Lung (tissue), 12 donors: ENCODE measurements around the gene CUEDC2. TPM values are rescaled to one million over a fixed set of nuclear protein-coding genes. Genes with fewer than 3 reads are reported as not detected.

Experiments used
- ATAC-seq: fragments of 200-7000 bp; cut with Tn5 transposase; one replicate; pipeline ENCODE4 v1.9.1; 2020; ENCODE audit warnings: moderate number of reproducible peaks; ENCODE audit not compliant: insufficient read depth, low FRiP score
- DNase-seq, 3 donors: peaks; one replicate each; pipeline ENCODE4 v3.0.0-alpha.2; 2013 to 2017
- H3K27ac ChIP-seq, 2 donors: one replicate each; pipeline ENCODE4 v1.5.1; 2013; ENCODE audit warnings: mild to moderate bottlenecking in 2 of 2, moderate library complexity in 2 of 2, control low read depth in 1 of 2, inconsistent platforms in 1 of 2, low read depth in 1 of 2, low read length in 1 of 2
- H3K27me3 ChIP-seq, 3 donors: one replicate each; pipeline ENCODE4 v1.5.1; 2013; ENCODE audit warnings: low read length in 2 of 3; ENCODE audit not compliant: control insufficient read depth in 3 of 3, insufficient read depth in 3 of 3
- H3K36me3 ChIP-seq, 4 donors: one replicate each; pipeline ENCODE4 v1.5.1; 2013; ENCODE audit warnings: low read length in 4 of 4, mild to moderate bottlenecking in 1 of 4, moderate library complexity in 1 of 4; ENCODE audit not compliant: control insufficient read depth in 4 of 4, insufficient read depth in 4 of 4
- H3K4me1 ChIP-seq, 5 donors: one replicate each; pipeline ENCODE4 v1.5.1; 2013; ENCODE audit warnings: low read length in 5 of 5, mild to moderate bottlenecking in 2 of 5, moderate library complexity in 1 of 5; ENCODE audit not compliant: control insufficient read depth in 5 of 5, insufficient read depth in 5 of 5
- H3K4me3 ChIP-seq: one replicate; pipeline ENCODE4 v1.5.1; 2013; ENCODE audit warnings: mild to moderate bottlenecking, control low read depth, moderate library complexity
- H3K9ac ChIP-seq, 2 donors: one replicate each; pipeline ENCODE4 v1.5.1; 2013; ENCODE audit warnings: low read length in 2 of 2, control low read depth in 1 of 2; ENCODE audit not compliant: insufficient read depth in 1 of 2
- H3K9me3 ChIP-seq, 4 donors: one replicate each; pipeline ENCODE4 v1.5.1; 2013; ENCODE audit warnings: low read length in 3 of 4, mild to moderate bottlenecking in 1 of 4, moderate library complexity in 1 of 4; ENCODE audit not compliant: control insufficient read depth in 4 of 4, insufficient read depth in 3 of 4
- WGBS, 2 donors: extraction: QIAGEN DNeasy Blood & Tissue Kit; methylation state at CpG; one replicate each; pipeline ENCODE4 v1.1.7; 2013; 5-methylcytosine and 5-hydroxymethylcytosine counted together
- polyA plus RNA-seq, 2 donors: library from polyadenylated mRNA; stranded (reverse); fragments of 200-250 nt; gene quantifications; one replicate each; pipeline ENCODE4 v1.2.1, GENCODE V29; 2013
- total RNA-seq, 2 donors: library from RNA; depleted of rRNA in 1 of 2; stranded (reverse); fragments of >200 nt in 1 of 2; gene quantifications; one replicate each; pipeline ENCODE4 v1.2.1, GENCODE V29; 2014 to 2021
- TF ChIP-seq, protein P1 (sequence below): IDR thresholded peaks from 2 replicates; pipeline ENCODE4 v1.5.1; 2012; ENCODE audit warnings: mild to moderate bottlenecking; ENCODE audit errors: control extremely low read depth, extremely low read depth
- donor health status: control.
- donor health status: control.
- donor health status: Bipolar disorder and iron deficiency.
- donor health status: healthy.
- donor health status: DM: yes; HTN: yes; CAD: no.

The CUEDC2 gene
- total and polyA plus RNA-seq, 4 donors: 33.4 to 63.8 (median 44.1) TPM

DNA sequence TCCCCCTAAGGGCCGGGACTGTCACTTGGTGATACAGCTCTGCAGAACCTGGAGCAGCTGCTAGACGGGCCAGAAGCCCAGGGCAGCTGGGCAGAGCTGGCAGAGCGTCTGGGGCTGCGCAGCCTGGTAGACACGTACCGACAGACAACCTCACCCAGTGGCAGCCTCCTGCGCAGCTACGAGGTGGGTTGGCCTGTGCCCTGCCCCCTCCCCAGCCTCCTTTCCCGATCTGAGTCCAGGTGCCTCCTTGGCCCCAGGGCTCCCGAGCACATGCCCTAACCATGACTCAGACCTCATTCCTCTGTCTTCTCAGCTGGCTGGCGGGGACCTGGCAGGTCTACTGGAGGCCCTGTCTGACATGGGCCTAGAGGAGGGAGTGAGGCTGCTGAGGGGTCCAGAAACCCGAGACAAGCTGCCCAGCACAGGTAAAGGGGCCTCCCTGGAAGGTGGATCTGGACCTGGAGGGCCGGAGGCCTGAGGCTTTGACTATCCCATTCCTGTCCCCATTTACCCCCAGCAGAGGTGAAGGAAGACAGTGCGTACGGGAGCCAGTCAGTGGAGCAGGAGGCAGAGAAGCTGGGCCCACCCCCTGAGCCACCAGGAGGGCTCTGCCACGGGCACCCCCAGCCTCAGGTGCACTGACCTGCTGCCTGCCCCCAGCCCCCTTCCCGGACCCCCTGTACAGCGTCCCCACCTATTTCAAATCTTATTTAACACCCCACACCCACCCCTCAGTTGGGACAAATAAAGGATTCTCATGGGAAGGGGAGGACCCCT is 30.5 kb downstream of the CUEDC2 start:
- peaks cover 0 to 36% (median 9%) of the 10 kb centered on the region in 4 donors for H3K36me3 ChIP-seq
- no peak overlapping the region for H3K9ac ChIP-seq
- DNase-seq (no peak), ATAC-seq (no peak)
- WGBS, 2 donors: 93 to 94% methylated on average over 17 to 18 of the region's 18 CpGs
- H3K4me3 ChIP-seq: no peak overlapping the region
- H3K27me3 ChIP-seq: no peaks in the 10 kb centered on the region
- no peaks in the 10 kb centered on the region for H3K9me3 ChIP-seq
- H3K27ac ChIP-seq: no peak overlapping the region
- TF ChIP-seq, protein P1, sequence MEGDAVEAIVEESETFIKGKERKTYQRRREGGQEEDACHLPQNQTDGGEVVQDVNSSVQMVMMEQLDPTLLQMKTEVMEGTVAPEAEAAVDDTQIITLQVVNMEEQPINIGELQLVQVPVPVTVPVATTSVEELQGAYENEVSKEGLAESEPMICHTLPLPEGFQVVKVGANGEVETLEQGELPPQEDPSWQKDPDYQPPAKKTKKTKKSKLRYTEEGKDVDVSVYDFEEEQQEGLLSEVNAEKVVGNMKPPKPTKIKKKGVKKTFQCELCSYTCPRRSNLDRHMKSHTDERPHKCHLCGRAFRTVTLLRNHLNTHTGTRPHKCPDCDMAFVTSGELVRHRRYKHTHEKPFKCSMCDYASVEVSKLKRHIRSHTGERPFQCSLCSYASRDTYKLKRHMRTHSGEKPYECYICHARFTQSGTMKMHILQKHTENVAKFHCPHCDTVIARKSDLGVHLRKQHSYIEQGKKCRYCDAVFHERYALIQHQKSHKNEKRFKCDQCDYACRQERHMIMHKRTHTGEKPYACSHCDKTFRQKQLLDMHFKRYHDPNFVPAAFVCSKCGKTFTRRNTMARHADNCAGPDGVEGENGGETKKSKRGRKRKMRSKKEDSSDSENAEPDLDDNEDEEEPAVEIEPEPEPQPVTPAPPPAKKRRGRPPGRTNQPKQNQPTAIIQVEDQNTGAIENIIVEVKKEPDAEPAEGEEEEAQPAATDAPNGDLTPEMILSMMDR: no peak
- H3K4me1 ChIP-seq: peaks cover 0 to 9% (median 5%) of the 10 kb centered on the region in 5 donors

DNA sequence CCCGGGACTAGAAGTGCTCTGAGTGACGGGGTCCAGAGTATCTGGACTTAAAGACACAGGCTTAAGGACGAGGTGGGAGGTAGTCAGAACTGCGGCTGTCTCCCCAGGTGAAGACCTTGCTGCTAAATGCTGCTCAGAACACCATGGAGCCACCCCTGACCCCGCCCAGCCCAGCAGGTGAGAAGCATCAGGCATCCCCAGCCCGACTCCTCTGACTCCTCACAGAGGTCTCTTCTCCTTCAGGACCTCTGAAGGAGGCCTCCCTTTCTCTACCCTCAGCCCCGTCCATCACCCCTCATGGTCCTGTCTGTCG is 31.1 kb downstream of the CUEDC2 start:
- DNase-seq: no peak
- TF ChIP-seq, protein P1: no peak
- H3K4me1 ChIP-seq: peaks cover 0 to 15% (median 5%) of the 10 kb centered on the region in 5 donors
- H3K27me3 ChIP-seq: no peaks in the 10 kb centered on the region
- H3K9ac ChIP-seq: no peak overlapping the region
- ATAC-seq: no peak
- no peak overlapping the region for H3K27ac ChIP-seq
- H3K36me3 ChIP-seq: peaks cover 0 to 36% (median 9%) of the 10 kb centered on the region in 4 donors
- no peaks in the 10 kb centered on the region for H3K9me3 ChIP-seq
- H3K4me3 ChIP-seq: no peak overlapping the region
- 94 to 96% methylated on average over 8 of the region's 8 CpGs for WGBS, 2 donors

DNA sequence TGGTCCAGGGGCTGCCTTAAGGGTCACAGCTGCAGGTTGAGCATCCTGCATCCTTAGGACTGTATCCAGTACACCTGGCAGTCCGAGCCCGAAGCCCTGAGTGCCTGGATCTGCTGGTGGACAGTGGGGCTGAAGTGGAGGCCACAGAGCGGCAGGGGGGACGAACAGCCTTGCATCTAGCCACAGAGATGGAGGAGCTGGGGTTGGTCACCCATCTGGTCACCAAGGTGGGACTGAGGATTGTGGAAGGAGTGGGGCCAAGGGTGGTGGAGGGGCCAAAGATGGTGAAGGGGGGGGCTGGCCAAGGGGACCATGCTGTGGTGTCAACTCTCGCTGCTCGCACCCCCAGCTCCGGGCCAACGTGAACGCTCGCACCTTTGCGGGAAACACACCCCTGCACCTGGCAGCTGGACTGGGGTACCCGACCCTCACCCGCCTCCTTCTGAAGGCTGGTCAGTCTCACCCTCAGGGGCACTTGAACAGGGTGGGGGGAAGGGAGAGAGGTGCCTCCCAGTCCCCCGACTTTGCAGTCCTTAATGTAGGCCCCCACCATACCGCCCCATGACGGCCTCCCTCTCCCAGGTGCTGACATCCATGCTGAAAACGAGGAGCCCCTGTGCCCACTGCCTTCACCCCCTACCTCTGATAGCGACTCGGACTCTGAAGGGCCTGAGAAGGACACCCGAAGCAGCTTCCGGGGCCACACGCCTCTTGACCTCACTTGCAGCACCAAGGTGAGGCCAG is 31.6 kb downstream of the CUEDC2 start:
- H3K27ac ChIP-seq: no peak overlapping the region
- ATAC-seq (no peak), DNase-seq (no peak)
- no peak overlapping the region for H3K4me3 ChIP-seq
- peaks cover 0 to 36% (median 9%) of the 10 kb centered on the region in 4 donors for H3K36me3 ChIP-seq
- WGBS, 2 donors: 91 to 95% methylated on average over 20 to 22 of the region's 22 CpGs
- no peaks in the 10 kb centered on the region for H3K27me3 ChIP-seq
- TF ChIP-seq, protein P1: no peak
- no peak overlapping the region for H3K9ac ChIP-seq
- H3K9me3 ChIP-seq: no peaks in the 10 kb centered on the region
- peaks cover 0 to 16% (median 9%) of the 10 kb centered on the region in 5 donors for H3K4me1 ChIP-seq
